GM23338 (cell line): Measurements from ENCODE around the gene CLOCK.

ENCODE experiments used
- CTCF ChIP-seq, 2 experiments: fragments of 200-600 bp in 1 of 2; sonication (generic) in 1 of 2; conservative IDR thresholded peaks; 2 replicates each; pipeline versions ENCODE4 v1.5.1 to v1.6.1; 2016 to 2017; ENCODE audit warnings: antibody characterized with exemption in 2 of 2, low read depth in 2 of 2, mild to moderate bottlenecking in 2 of 2, moderate library complexity in 1 of 2
- EZH2 ChIP-seq: fragments of 200-600 bp; sonication (generic); IDR thresholded peaks from one replicate; pipeline ENCODE4 v1.8.0; 2017; ENCODE audit warnings: antibody characterized with exemption, mild to moderate bottlenecking, low read depth; ENCODE audit not compliant: unreplicated experiment
- EZH2phosphoT487 ChIP-seq: fragments of 200-600 bp; sonication (generic); IDR thresholded peaks from one replicate; pipeline ENCODE4 v1.8.1; 2018; ENCODE audit warnings: antibody characterized with exemption; ENCODE audit not compliant: unreplicated experiment
- POLR2AphosphoS5 ChIP-seq: IDR thresholded peaks from 2 replicates; pipeline ENCODE4 v1.6.1; 2016; ENCODE audit warnings: antibody characterized with exemption, low read depth
- REST ChIP-seq: IDR thresholded peaks from one replicate; pipeline ENCODE4 v1.6.1; 2018; ENCODE audit warnings: antibody characterized with exemption; ENCODE audit not compliant: unreplicated experiment

GRCh38 chr4:55458164-55458563, 88.5 kb downstream of the CLOCK start:
- TF ChIP-seq EZH2phosphoT487 = no peak
- no peak for TF ChIP-seq REST
- TF ChIP-seq EZH2 = no peak
- no peak for TF ChIP-seq POLR2AphosphoS5
- no peak for TF ChIP-seq CTCF (conservative IDR thresholded peaks at IDR 0.05; ENCODE audit: low read depth in 2 of 2)
